ENCODE measurements around the gene SPACDR.

The SPACDR gene

GRCh38 chr7:100407285-100408180, 56.5 kb downstream of the SPACDR start:
- FAIRE-seq = no peak

GRCh38 chr7:100406767-100407166, 57.3 kb downstream of the SPACDR start:
- no peak for FAIRE-seq

All from endometrium (tissue), 2 donors.